HG02938 (cell line): Measurements from ENCODE around the gene EFCAB8.
"Not testable (repeated sequence)": the region's sequence is repeated elsewhere in the genome, so short reads cannot be mapped to it uniquely, and the experiment has no call there.

Experiments
- ATAC-seq: cut with Tn5 transposase; IDR thresholded peaks from one replicate; pipeline ENCODE4 v1.9.1; 2021; ENCODE audit warnings: mild to moderate bottlenecking, moderate library complexity; ENCODE audit not compliant: unreplicated experiment

EFCAB8 gene

DNA sequence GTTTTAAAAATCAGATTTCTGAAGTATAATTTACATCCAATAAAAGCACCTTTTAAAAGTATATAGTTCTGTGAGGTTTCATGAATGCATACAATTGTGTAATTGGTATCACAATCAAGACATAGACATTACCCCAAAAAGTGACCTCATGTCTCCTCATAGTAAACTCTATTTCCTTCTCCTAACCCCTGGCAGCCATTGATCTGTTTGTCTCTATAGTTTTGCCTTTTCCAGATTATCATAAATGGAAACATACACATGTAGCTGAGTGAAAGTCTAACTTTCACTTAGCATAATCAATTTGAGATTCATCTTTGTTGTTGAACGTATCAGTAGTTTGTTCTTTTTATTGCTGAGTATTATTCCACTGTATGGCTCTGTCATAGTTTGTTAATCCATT lies 87.9 kb downstream of the EFCAB8 start:
- no peak for ATAC-seq

DNA sequence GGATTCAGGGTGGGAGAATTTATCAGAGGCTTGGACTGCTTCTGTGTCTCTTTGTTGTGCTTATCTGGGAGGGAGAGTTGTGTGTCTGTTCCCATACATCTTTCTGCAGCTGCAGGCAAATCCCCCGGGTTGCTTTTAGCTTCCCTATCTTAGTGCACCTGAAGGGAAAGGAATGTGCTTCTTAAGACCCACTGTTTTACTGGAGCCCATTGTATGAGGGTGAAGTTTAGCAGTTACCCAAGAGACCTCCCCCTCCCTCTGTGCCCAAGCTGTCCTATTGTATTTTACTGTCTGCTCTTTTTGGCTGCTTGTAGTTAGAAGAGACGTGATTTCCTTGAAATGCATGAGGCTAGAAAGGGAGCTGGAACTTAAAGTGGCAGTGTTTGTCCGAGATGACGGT lies 91.8 kb downstream of the EFCAB8 start:
- not testable (repeated sequence) for ATAC-seq

DNA sequence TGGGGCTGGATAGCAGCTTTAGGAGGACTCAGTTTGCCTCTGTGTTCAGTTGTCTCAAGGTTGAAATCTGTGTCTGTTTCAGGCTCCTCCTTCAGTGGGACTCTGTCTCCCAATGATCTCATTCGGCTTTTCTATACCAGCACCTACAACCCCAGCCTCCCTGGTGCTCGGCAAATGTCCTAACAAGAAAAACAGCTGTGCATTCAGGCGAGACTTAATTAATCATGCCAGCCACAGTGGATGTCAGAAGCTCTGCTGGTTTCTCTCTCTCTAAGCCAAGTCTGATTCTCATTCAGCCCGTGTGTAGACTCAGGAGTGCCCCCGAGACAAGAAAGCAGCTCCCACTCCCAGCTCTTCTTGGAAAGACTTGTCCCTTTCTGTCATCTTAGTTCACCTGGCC lies 98.7 kb downstream of the EFCAB8 start:
- ATAC-seq = no peak

GRCh38 chr20:32958574-32958973 lies 99.9 kb downstream of the EFCAB8 start:
- no peak for ATAC-seq

- no peak for ATAC-seq
Observed at GRCh38 chr20:32959351-32960221, 100.9 kb downstream of the EFCAB8 start.

DNA sequence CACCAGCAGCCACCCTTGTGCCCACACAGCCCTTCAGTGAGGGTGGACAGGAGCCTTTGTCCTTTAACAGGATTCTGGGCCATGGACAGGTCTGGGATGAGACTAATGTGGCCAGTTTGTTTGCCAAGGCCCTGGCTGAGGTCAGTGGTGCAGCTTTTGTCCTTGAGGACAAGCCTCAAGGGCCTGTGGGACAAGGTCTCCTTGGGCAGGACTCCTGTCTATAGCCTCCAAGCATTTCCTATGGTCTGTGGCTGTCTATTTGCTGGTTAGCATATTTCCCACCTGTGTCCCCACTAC lies 101.4 kb downstream of the EFCAB8 start:
- no peak for ATAC-seq

GRCh38 chr20:32960849-32961731 lies 102.4 kb downstream of the EFCAB8 start:
- ATAC-seq = no peak

DNA sequence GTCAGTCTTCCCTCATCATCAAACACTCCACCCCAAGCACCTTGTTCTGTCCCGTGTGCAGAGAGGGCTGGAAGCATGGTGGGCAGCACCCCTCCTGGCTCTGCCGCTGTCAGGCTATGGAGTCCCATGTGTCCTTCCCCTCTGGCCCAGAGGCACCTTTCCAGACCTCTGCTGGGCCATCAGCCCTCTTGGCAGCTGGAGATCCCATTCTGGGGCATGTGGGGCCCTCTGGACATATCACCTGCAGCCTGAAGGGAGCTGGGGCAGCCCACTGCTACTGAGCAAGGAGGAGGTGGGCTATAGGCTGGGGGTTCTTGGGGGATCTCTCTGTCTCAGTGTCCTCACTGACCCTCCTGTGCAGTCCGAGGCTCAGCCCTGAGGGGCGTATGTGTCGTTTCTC lies 103.3 kb downstream of the EFCAB8 start:
- ATAC-seq = no peak

DNA sequence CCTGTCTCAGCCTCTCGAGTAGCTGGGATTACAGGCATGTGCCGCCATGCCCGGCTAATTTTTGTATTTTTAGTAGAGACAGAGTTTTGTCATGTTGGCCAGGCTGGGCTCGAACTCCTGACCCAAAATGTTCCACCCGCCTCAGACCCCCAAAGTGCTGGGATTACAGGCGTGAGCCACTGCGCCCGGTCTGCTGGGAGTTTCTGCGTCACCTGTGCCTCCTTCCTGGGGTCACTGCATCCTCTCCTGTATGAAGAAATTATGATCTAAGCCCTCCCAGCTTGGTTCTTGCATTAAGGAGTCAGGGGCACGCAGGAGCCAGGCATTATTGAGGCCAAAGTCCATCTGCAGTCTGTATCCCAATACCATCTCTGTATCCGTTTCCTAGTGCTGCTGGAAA lies 103.9 kb downstream of the EFCAB8 start:
- ATAC-seq = not testable (repeated sequence)

DNA sequence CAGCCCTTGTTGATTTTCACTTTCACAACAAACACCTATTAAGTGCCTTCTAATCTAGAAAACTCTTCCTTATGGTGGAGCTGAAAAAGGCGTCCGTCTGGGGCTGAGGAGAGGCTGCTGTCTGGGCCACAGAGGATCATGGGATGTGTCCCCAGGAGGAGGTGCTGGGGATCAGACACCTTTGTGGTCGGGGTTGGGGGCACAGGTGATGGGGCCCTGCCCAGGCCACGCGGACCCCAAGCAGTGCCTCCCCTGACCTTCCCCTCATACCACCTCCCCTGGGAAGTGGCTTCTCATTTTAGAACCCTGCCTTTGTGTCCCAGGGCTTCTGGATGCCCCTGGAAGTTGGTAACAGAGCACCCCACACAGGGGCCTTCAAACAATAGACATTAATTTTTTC lies 104.5 kb downstream of the EFCAB8 start:
- ATAC-seq = no peak

DNA sequence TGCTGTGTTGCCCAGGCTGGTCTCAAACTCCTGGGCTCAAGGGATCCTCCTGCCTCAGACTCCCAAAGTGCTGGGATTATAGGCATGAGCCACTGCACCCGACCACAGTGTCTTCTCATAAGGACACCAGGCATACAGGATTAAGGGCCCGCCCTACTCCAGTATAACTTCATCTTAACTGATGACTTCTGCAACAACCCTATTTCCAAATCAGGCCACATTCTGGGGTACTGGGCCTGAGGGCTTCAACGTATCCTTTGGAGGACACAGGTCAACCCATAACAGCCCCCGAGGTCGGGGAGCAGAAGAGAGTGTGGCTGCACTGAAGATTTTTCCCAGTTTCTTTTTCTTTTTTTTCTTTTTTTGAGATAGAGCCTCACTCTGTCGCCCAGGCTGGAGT lies 105.9 kb downstream of the EFCAB8 start:
- ATAC-seq = no peak

GRCh38 chr20:32965115-32965514 lies 106.4 kb downstream of the EFCAB8 start:
- ATAC-seq = no peak

DNA sequence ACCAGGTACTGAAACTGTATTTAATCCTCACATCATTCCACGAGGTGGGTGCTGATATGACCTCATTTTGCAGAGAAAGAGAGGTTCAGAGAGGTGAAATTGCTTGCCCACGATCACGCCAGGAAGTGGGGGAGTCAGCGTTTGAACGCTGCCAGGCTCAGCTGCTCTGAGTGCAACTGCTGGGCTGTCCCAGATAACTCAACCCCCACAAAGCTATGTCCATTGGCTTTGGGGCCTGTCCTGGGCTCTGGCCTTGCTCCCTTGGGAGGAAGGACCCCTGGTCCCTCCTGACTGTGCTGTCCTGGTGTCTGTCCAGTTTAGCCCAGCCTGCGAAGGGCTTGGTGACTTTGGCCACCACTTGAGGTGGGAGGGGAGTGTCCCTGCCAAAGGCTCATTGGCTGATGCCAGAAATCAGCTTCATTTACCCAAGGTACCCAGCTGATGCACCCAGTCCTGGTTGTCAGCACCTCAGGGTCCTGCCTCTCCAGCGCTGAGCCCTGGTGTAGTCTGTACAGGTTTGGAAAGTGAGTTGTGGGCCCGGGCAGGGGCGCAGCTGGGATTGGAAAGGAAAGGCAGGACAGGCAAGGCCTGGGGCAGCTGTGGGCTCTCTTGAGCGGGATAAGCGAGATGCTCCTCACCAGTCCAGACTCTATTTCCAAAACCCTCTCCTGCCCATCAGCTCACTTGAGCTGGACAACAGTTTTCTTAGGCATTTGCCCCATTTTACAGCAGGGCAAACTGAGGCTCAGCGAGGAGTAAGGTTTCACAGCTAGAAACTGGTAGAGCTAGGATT lies 107.1 kb downstream of the EFCAB8 start:
- no peak for ATAC-seq

GRCh38 chr20:32966382-32966781 lies 107.7 kb downstream of the EFCAB8 start:
- no peak for ATAC-seq

DNA sequence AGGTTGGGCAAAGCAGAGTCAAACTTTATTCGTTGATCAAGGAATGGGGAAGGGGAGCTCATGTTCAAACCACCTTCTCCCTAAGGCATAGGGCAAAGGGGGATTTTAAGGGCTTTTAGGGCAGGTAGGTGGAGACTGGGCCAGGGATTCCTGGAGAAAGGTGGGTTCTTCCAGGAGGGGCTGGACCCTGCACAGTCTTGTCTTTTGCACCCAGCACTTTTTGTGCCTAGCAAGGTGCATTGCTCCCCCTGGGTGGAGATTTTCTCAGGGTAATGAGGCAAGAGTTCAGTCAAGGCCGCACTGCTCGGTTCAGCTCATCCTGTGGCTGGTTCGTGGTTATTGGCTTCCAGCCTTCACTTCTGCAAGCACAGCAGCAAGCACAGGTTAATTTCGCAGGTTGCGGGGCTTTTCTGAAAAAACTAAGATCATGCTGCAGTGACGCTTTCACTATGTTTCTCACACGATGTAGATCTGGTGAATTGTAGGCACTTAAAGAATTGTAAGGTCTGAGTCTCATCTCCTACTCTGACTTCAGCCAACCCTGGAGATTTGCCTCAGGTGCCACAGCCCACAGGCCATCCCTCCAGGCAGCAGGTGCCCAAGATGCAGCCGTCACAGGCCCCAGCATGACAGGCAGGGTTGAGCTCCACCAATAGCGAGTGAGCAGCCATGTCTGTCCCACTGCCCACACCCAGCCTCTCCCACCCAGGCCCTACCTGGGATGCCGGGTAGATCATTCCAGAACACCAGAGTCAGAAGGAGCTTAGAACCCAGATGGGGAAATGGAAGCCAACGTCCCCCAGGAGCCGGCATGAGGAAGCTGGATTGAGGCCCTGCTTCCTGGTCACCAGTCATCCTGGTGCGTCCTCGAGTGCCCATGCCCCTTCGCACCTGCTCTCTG lies 108.4 kb downstream of the EFCAB8 start:
- ATAC-seq = no peak

GRCh38 chr20:32967961-32968457 lies 109.3 kb downstream of the EFCAB8 start:
- no peak for ATAC-seq

DNA sequence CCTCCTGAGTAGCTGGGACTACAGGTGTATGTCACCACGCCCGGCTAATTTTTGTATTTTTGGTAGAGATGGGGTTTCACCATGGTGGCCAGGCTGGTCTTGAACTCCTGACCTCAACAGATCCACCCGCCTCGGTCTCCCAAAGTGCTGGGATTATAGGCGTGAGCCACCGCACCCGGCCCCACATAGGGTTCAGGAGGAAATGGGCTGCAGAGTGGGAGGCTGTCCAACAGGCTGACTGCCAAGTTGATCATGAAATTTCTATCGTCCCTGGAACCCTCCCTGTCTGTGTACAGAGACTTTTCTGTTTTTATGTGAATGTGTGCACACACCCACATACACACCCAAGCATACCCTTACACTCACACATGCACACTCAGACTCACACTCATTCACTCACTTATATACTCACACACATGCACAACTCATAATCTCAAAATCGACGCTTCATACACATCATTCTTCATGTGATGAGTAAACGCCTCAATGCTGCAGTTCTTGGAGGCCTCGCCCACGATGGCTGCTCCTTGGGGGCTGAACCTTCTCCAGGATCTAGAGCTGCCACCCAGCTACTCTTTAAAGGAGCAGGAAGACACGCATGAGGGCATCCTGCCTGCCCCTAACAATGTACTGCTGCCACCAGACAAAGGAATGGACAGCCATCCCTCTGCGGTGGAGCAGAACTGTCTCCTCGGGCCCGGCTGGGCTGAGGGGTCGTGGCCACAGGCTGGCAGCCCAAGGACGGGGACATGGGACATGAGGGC lies 109.9 kb downstream of the EFCAB8 start:
- no peak for ATAC-seq

DNA sequence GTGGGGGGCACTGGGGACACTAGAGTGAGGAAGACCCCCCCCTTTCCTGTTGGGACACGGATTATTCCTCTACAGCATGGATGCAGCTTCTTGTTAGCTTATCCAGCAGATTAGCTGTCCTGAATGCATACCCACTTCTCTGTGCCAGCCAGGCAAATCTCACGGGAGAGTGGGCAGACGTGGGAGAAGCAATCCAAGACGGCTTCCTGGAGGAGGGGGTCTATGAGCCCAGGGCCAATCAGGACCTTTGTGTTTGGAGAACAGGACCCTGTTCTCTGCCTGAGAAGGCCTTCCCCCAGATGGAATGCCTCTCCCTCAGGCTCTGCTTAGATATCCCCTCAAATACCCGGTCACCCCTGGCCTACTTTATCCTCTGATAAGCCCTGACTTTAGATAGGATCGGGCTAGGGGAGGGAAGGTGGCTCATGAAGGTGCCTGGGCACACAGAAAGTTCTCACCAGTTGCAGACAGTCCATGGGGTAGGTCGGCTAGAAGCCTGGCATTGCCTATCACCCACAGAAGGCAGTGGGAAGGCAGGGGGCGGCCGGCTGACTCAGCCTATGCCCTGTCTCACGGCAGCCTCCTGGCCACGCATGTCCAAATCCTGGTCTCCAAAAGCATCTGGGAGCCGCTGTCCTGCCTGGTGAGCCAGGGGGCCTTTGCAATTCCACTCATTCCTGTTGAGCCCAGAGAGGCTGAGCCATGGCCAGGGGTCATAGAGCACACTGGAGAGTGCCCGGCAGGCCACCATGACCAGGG lies 110.8 kb downstream of the EFCAB8 start:
- ATAC-seq = no peak
